Activated CD4-positive, alpha-beta T cell treated with anti-CD3 and anti-CD28 coated beads, Interleukin-2, amount 50 U/mL, for 16 hours (primary cell): ENCODE data around the gene BOD1.

Experiments
- DNase-seq: peaks from one replicate; pipeline ENCODE4 v3.0.0-alpha.2; 2020

BOD1 gene

GRCh38 chr5:173573126-173573960, 43.1 kb downstream of the BOD1 start:
- DNase-seq = peak; percentile 63

GRCh38 chr5:173572431-173573125, 43.9 kb downstream of the BOD1 start:
- no peak for DNase-seq

DNA sequence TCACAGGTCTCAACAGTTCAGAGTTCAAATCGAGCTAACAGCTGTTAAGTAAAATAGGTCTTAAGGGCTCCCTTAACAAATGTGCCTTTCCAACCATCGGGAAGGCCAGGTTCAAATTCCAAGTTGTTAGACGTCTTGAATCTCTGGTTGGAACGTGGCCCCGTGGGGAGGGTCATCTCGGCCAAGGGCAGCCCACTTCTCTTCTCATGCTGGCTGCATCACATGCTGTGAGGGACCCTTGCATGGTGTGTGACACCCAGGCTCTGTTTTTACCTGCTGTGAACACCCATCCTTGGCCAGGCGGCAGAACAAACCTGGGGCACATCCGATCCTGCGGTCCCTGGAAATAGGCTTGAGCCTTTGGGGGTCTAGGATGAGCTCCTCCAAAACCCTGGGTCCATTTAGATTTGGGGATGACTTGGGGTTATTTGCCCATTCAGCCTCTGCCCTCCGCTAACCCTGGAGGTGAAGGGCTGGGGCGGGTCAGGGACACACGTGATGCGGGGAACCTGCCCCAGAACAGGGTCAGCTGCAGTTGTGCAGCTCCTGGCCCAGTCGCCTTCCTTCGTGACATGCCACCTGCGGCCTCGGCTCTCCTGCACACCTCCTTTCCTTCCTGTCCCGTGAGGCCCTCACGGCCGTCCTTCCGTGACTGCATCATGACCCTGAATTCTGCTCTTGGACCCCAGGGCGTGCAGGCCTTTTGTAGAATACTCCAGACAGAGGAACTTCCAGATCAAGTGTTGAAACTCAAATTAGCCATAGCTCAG, 45.9 kb downstream of the BOD1 start:
- DNase-seq = no peak

DNA sequence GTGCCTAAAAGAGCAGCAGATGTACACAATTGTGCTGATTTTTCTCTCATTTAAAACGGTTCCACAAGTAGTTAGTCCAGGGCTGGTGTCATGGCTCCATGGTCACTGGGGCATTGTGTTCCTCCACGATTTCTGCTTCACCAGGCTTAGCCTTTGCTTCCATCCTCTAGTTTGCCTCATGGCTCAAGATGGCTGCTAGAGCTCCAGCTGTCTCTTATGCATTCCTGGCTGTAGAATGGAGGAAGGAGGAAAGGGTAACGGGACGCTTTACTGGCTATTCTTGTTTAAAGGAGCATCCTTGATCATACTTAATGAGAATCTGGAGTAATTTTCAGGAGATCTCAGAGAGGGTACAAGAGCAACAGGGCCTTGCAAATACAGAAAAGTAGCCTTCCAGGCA, 47.7 kb downstream of the BOD1 start:
- DNase-seq = no peak

- DNase-seq = no peak
These were observed 48.3 kb downstream of the BOD1 start for GRCh38 chr5:173568128-173568527.

- DNase-seq = no peak
These were observed 48.9 kb downstream of the BOD1 start for GRCh38 chr5:173567548-173567947.

DNA sequence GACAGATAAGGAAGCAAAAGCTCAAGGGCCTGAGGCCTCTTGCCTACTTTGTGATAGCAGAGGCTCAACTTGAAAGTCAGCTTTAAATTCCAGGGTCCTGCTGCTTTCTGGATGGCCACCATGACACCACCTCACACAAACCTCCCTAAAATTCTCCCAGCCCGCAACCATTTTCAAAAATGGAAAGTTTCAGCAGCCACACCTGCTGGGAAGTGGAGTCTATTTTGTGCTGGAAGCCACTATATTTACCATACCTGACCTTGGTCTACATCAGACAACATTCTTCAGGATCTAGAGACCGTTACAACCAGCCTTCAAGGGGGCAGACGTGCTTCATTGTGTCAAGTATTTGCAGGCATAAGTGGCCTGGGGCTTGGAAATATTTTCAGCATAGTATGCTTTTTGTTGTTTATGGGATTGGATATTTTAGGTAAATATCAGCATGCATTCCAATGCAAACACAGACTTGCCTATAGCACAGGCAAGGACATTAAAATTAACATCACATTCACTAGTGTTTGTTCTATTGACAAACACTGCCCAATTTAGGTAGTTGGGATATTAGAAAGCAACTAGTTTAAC, 50.9 kb downstream of the BOD1 start:
- DNase-seq = no peak

DNA sequence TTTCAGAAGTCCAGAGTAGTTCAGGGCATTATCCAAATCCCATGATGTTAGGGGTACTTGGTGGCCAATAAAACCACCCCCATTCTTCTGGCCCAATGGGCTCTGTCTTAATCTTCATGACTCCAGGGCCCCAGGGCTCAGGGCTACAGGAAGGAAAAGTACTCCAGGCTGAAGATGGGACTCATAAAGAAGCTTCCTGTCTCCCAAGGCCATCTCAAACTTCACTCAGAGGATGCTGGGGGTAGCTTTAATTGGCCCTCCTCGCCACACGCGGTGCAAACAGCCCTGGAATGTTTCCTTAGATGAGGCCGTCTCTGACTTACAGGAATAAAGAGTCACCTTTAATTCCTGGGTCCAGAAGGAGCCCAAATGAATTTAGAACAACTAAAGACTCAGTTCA, 52.3 kb downstream of the BOD1 start:
- no peak for DNase-seq

DNA sequence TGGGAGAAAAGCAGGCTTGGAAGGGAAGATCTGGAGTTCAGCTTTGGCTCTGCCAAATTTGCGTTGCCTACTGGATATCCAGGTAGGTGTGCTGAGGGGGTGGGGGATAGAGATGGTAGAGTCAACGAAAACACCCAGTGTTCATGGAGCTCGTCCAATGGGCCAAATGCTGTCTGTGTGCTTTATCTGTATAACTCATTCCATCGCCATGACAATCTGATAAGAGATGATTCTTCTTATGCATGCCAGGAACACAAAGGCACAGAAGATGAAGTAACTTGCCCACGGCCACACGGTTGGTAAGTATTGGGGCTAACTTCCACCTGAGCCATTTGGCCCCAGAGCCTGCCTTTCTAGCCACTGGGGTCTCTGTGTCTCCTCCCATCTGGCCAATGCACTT, 53.2 kb downstream of the BOD1 start:
- DNase-seq = no peak

- DNase-seq = no peak
These were observed 54.0 kb downstream of the BOD1 start for GRCh38 chr5:173562451-173562850.
